Measurements from ENCODE around the gene ZNF556. TPM values are rescaled to one million over a fixed set of nuclear protein-coding genes. Genes with fewer than 3 reads are reported as not detected.
"Not testable (repeated sequence)": the region's sequence is repeated elsewhere in the genome, so short reads cannot be mapped to it uniquely, and the experiment has no call there.

The ZNF556 gene
- total RNA-seq, 1 experiment from 2014 or later = not detected

DNA sequence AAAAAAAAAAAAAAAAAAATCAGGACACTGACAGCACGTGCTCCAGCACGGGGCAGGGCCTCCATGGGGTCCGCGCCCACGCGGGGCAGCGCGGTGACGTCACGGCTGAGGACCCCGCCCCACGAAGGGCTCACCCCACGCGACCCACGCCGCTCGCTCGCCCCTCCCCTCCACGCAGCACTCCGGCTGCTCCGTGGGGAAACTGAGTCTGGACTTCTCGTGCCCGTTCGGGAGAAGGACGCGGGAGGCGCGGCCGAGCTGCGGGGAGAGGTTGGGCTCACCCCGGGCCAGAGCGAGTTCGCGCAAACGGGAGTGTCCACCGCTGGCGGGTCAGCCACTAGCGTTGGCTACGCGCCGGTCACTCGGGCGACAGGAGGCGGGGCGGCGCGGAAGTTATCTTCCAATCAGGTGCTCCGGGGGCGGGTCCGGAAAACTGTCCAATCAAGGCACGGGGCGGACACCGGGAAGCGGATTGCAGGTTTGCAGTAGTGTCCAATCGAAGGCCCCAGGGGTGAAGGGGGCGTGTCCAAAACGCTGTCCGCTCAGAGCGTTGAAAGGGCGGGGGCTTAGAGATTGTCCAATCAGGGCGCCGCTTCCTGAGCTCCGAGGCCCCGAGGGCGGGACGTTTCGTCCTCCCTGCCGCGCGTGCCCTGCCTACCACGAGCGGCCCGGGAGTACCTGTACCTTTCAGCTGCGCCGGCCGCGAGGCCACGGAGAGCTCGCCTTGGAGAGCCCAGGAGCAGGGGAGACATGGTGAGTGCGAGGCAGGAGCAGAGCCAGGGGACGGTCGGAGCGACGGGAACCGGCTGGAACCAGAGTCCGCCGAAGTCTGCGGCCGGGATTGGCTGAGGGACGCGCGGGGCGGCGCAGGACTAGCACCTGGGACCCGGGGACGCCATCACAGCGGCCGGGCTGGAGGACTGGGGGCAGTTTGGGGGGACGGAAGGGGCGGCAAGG is 33.4 kb downstream of the ZNF556 start, which contains the start of gene ZNF57 (continued):
- TF ChIP-seq REST (IDR thresholded peaks at IDR 0.05; ENCODE audit: low read depth) (no peak), EGR1 (IDR thresholded peaks at IDR 0.05; ENCODE audit: low read depth) (0 out of 2 replicates have a peak, but pooled peaks have one; percentile 28), ZFX (IDR thresholded peaks at IDR 0.05) (no peak), CEBPB (IDR thresholded peaks at IDR 0.05; ENCODE audit: low read depth) (no peak), SP1 (IDR thresholded peaks at IDR 0.05; ENCODE audit: low read depth) (peak; percentile 91)

DNA sequence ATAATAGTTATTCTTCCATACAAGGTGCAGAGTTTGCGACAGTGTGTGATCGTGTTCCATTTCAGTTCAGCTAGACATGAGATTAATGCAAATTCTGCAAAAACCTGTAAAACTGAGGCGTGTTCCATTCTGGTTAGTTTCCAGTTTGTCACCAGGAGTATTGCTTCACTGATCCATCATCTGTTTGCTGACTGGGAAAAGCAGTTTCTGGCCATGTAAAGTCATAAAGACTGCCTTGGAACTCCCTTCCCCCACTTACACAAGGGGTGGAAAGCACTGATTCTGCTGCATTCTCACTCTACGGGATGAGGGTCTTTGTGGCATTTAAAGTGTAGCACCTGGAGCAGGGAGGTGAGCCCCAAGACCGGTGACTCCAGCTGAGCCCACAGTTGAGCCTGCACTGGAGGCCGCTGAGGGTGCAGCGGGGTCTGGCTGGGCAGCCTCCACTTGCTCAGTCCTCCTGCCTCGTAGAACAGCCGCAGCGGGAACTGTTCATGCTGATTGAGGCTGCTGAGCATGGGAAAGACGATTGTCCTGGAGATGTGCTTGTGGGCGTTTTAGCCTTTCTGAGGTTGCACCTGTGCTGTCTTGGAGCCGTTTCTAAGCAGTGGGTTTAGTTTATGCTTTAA is 35.6 kb downstream of the ZNF556 start:
- Histone ChIP-seq H3K9me3 (ENCODE audit: control insufficient read depth in 1 of 2, insufficient read depth in 1 of 2, low read depth in 1 of 2, low read length in 2 of 2) (no peaks in the 10 kb centered on the region), H3K79me2 (ENCODE audit: insufficient read depth, low read length) (peaks cover 63% of the 10 kb centered on the region), H3K27ac (ENCODE audit: low read depth, low read length) (no peak overlapping the region), H3K27me3 (ENCODE audit: insufficient read depth, low read length) (no peaks in the 10 kb centered on the region), H3K9ac (ENCODE audit: low read length) (no peak overlapping the region), H3K36me3 (ENCODE audit: control insufficient read depth in 1 of 2, insufficient read depth in 2 of 2, low read length in 2 of 2) (0 out of 4 replicates have a peak, but pooled peaks cover 0 to 2% of the 10 kb centered on the region in 2 experiments), H4K20me1 (ENCODE audit: insufficient read depth) (no peaks in the 10 kb centered on the region), H3K9me2 (ENCODE audit: insufficient read depth) (no peaks in the 10 kb centered on the region), H3K4me2 (ENCODE audit: low read length) (peak overlapping the region; percentile 98; the same call in 1 of the 2 replicates), H3K4me3 (replicated peaks in 1 of 2; ENCODE audit: low read depth in 1 of 2, low read length in 2 of 2) (peak overlapping the region in 1 of 2 experiments; percentile 72; a peak in 1 of 4 replicates), H3K4me1 (ENCODE audit: control insufficient read depth in 1 of 2, insufficient read depth in 2 of 2, low read length in 2 of 2) (peaks cover 4 to 12% of the 10 kb centered on the region in 2 experiments; a peak in 3 of 4 replicates), H2AFZ (ENCODE audit: low read depth, low read length, poor library complexity, severe bottlenecking) (no peak overlapping the region)
- DNase-seq (ENCODE audit: low read depth, low spot score) (no peak), ATAC-seq (no peak)
- intact Hi-C loops (cut with micrococcal nuclease) = loop anchor here (5.0 kb wide), 1 partner anchor 40 kb away; the partner anchor contains the start of gene ZNF77
- ChIA-PET RAD21 (ENCODE audit: low non-redundant PET in 1 of 2, low total read pairs in 2 of 2, uncharacterized antibody in 2 of 2, unreplicated experiment in 2 of 2) (no interaction called here), CTCF (no interaction called here), POLR2A (no interaction called here)
- BruUV-seq (replicated peaks) = no TSS peak
- no peak for TF ChIP-seq SP1 (IDR thresholded peaks at IDR 0.05; ENCODE audit: low read depth)
- no peak for TF ChIP-seq ZNF274 (IDR thresholded peaks at IDR 0.05; ENCODE audit: low read depth, low read length)
- TF ChIP-seq EZH2 (IDR thresholded peaks at IDR 0.05) = no peak
- no peak for TF ChIP-seq FOSL1 (IDR thresholded peaks at IDR 0.05; ENCODE audit: low read depth)
- TF ChIP-seq RAD21 (IDR thresholded peaks at IDR 0.05; ENCODE audit: low read depth) = no peak
- TF ChIP-seq CEBPB (IDR thresholded peaks at IDR 0.05; ENCODE audit: low read depth) = no peak
- TF ChIP-seq, protein P1, sequence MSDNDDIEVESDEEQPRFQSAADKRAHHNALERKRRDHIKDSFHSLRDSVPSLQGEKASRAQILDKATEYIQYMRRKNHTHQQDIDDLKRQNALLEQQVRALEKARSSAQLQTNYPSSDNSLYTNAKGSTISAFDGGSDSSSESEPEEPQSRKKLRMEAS (IDR thresholded peaks at IDR 0.05) = no peak

GRCh38 chr19:2903326-2903725 is 36.2 kb downstream of the ZNF556 start:
- RAD21 ChIA-PET (ENCODE audit: low non-redundant PET in 1 of 2, low total read pairs in 2 of 2, uncharacterized antibody in 2 of 2, unreplicated experiment in 2 of 2); H3K4me2 ChIP-seq (ENCODE audit: low read length); ATAC-seq; H3K4me3 ChIP-seq (replicated peaks in 1 of 2; ENCODE audit: low read depth in 1 of 2, low read length in 2 of 2); H3K9ac ChIP-seq (ENCODE audit: low read length); H3K9me2 ChIP-seq (ENCODE audit: insufficient read depth); CTCF ChIA-PET; H4K20me1 ChIP-seq (ENCODE audit: insufficient read depth); DNase-seq (ENCODE audit: low read depth, low spot score); H3K36me3 ChIP-seq (ENCODE audit: control insufficient read depth in 1 of 2, insufficient read depth in 2 of 2, low read length in 2 of 2); H3K27me3 ChIP-seq (ENCODE audit: insufficient read depth, low read length); H3K9me3 ChIP-seq (ENCODE audit: control insufficient read depth in 1 of 2, insufficient read depth in 1 of 2, low read depth in 1 of 2, low read length in 2 of 2); POLR2A ChIA-PET; H2AFZ ChIP-seq (ENCODE audit: low read depth, low read length, poor library complexity, severe bottlenecking); BruUV-seq (replicated peaks); H3K27ac ChIP-seq (ENCODE audit: low read depth, low read length): not testable (repeated sequence)
- intact Hi-C loops (cut with micrococcal nuclease) = loop anchor here (5.0 kb wide), 1 partner anchor 39 kb away; the partner anchor contains the start of gene ZNF77
- Histone ChIP-seq H3K79me2 (ENCODE audit: insufficient read depth, low read length) (peaks cover 70% of the 10 kb centered on the region), H3K4me1 (ENCODE audit: control insufficient read depth in 1 of 2, insufficient read depth in 2 of 2, low read length in 2 of 2) (peaks cover 4 to 12% of the 10 kb centered on the region in 2 experiments; a peak in 3 of 4 replicates)

Measured in HCT116 (cell line).